Smooth muscle cell (in vitro differentiated cells): ENCODE results near the gene BMERB1. TPM values are rescaled to one million over a fixed set of nuclear protein-coding genes. Genes with fewer than 3 reads are reported as not detected.

Experiments used
- DNase-seq: peaks from one replicate; lab custom pipeline; 2025; ENCODE audit not compliant: unreplicated experiment; lab: John Stamatoyannopoulos, UW
- H2AFZ ChIP-seq: fragments of 200-600 bp; sonication (generic); 2 replicates; pipeline ENCODE4 v1.6.0; 2016; ENCODE audit warnings: antibody characterized with exemption, low read depth, mild to moderate bottlenecking
- H3F3A ChIP-seq: fragments of 200-600 bp; sonication (generic); 2 replicates; pipeline ENCODE4 v1.6.0; 2017; ENCODE audit warnings: antibody characterized with exemption, low read depth
- H3K27ac ChIP-seq: fragments of 200-600 bp; sonication (generic); 2 replicates; pipeline ENCODE4 v1.5.1; 2016; ENCODE audit warnings: low read depth, mild to moderate bottlenecking
- H3K27me3 ChIP-seq: fragments of 200-600 bp; sonication (generic); 2 replicates; pipeline ENCODE4 v1.6.1; 2016; ENCODE audit warnings: low read depth, mild to moderate bottlenecking
- H3K36me3 ChIP-seq: fragments of 200-600 bp; sonication (generic); 2 replicates; pipeline ENCODE4 v1.5.1; 2016; ENCODE audit warnings: low read depth
- H3K4me1 ChIP-seq: fragments of 200-600 bp; sonication (generic); 2 replicates; pipeline ENCODE4 v1.5.1; 2016; ENCODE audit warnings: low read depth
- H3K4me2 ChIP-seq: fragments of 200-600 bp; sonication (generic); 2 replicates; pipeline ENCODE4 v1.6.0; 2016; ENCODE audit warnings: mild to moderate bottlenecking
- H3K4me3 ChIP-seq: fragments of 200-600 bp; sonication (generic); 2 replicates; pipeline ENCODE4 v1.5.1; 2016; ENCODE audit warnings: mild to moderate bottlenecking
- H3K79me2 ChIP-seq: fragments of 200-600 bp; sonication (generic); 2 replicates; pipeline ENCODE4 v1.6.0; 2016; ENCODE audit warnings: low read depth, mild to moderate bottlenecking
- H3K9ac ChIP-seq: fragments of 200-600 bp; sonication (generic); 2 replicates; pipeline ENCODE4 v1.6.0; 2016; ENCODE audit warnings: low read depth
- H3K9me3 ChIP-seq: fragments of 200-600 bp; sonication (generic); replicated peaks from 2 replicates; pipeline ENCODE4 v1.5.1; 2016; ENCODE audit warnings: low read depth
- H4K20me1 ChIP-seq: fragments of 200-600 bp; sonication (generic); 2 replicates; pipeline ENCODE4 v1.6.0; 2016; ENCODE audit warnings: low read depth
- WGBS: methylation state at CpG from one replicate; pipeline ENCODE4 v1.1.7; 2016; ENCODE audit warnings: low lambda C conversion rate; 5-methylcytosine and 5-hydroxymethylcytosine counted together
- polyA plus RNA-seq: library from polyadenylated mRNA; unstranded; fragments of >200 nt; fragmentation: Nextera tagmentation; extraction: Ambion mirVana; gene quantifications from 2 replicates; pipeline ENCODE4 v1.2.1, GENCODE V29; 2016
- total RNA-seq: library from RNA; depleted of rRNA; stranded (reverse); fragments of >200 nt; gene quantifications from 2 replicates; pipeline ENCODE4 v1.2.3, GENCODE V29; 2014
- TF ChIP-seq, protein P1 (sequence below): fragments of 200-600 bp; sonication (generic); IDR thresholded peaks from 2 replicates; pipeline ENCODE4 v1.5.1; 2017; ENCODE audit warnings: borderline replicate concordance, mild to moderate bottlenecking, antibody characterized with exemption; ENCODE audit not compliant: insufficient read depth, poor library complexity, severe bottlenecking

Gene BMERB1
- total and polyA plus RNA-seq, 2 experiments from 2014 or later, result 16.5 to 20.0 TPM

DNA sequence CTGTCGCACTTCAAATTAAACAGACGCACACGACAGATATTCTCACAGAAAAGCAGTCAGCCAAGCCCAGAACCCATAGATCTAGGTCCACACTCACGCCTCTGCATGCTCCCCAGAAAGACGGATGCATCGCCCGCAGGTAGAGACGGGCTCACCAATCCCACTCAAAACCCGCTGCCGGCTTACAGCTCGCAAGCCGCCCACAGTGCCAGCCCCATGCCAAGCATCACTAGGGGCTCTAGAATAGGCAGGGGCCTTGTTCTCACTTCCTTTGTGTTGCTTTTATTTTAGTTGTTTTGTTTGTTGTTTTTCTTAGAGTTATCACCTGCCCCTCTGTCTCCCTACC is 336 bp upstream of the BMERB1 start:
- TF ChIP-seq, protein P1, sequence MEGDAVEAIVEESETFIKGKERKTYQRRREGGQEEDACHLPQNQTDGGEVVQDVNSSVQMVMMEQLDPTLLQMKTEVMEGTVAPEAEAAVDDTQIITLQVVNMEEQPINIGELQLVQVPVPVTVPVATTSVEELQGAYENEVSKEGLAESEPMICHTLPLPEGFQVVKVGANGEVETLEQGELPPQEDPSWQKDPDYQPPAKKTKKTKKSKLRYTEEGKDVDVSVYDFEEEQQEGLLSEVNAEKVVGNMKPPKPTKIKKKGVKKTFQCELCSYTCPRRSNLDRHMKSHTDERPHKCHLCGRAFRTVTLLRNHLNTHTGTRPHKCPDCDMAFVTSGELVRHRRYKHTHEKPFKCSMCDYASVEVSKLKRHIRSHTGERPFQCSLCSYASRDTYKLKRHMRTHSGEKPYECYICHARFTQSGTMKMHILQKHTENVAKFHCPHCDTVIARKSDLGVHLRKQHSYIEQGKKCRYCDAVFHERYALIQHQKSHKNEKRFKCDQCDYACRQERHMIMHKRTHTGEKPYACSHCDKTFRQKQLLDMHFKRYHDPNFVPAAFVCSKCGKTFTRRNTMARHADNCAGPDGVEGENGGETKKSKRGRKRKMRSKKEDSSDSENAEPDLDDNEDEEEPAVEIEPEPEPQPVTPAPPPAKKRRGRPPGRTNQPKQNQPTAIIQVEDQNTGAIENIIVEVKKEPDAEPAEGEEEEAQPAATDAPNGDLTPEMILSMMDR, result no peak
- H3K4me3 ChIP-seq, result peak overlapping the region; percentile 65
- no peak overlapping the region for H3K27ac ChIP-seq
- 64% methylated on average over 12 of the region's 12 CpGs for WGBS
- peak overlapping the region; percentile 86 for H3K4me2 ChIP-seq
- peaks cover 5% of the 10 kb centered on the region for H3K79me2 ChIP-seq
- H3K9ac ChIP-seq, result no peak overlapping the region
- DNase-seq, result no peak
- H2AFZ ChIP-seq, result no peak overlapping the region
- H3F3A ChIP-seq, result no peaks in the 10 kb centered on the region
- no peaks in the 10 kb centered on the region for H4K20me1 ChIP-seq
- H3K4me1 ChIP-seq, result peaks cover 8% of the 10 kb centered on the region
- H3K9me3 ChIP-seq, result no peaks in the 10 kb centered on the region
- no peaks in the 10 kb centered on the region for H3K36me3 ChIP-seq
- peaks cover 23% of the 10 kb centered on the region for H3K27me3 ChIP-seq

DNA sequence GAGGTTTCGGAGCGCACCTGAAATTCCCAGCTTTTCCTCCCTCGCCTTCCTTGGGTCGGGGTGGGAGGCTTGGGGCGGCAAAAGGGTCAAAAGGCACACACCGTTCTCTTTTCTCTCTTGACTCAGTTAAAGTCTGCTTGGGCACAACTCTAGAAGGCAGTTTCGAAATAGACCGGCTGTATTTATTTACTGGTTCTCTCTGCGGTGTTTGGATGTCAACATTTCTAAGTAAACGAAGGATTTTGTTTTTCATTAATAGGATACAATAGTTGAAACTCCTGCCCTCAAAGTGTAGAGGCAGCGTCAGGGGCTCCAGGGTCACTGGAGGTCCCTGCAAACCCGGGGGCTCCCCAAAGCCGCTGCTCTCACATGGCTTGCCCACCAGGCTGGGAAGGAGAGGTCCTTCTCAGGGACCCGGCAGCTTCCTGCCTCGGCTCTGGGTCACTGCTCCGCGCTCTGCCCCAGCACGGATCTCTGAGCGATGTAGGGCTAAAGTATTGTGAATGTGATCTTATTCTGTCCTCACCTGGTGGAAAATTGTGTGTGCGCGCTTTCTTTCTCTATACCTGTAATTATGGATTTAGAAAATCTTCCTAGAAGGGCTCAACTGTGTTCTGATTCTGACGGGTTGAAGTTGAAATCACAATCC is 952 bp downstream of the BMERB1 start:
- WGBS, result 13% methylated on average over 22 of the region's 22 CpGs
- H3K4me2 ChIP-seq, result peak overlapping the region; percentile 86
- H3K79me2 ChIP-seq, result peaks cover 5% of the 10 kb centered on the region
- H3K36me3 ChIP-seq, result no peaks in the 10 kb centered on the region
- DNase-seq, result no peak
- H3F3A ChIP-seq, result peaks cover 6% of the 10 kb centered on the region
- TF ChIP-seq, protein P1, result no peak
- peak overlapping the region; percentile 58 for H2AFZ ChIP-seq
- peaks cover 23% of the 10 kb centered on the region for H3K27me3 ChIP-seq
- H4K20me1 ChIP-seq, result no peaks in the 10 kb centered on the region
- no peak overlapping the region for H3K27ac ChIP-seq
- H3K9me3 ChIP-seq, result no peaks in the 10 kb centered on the region
- peak overlapping the region; percentile 31 for H3K9ac ChIP-seq
- H3K4me3 ChIP-seq, result peak overlapping the region; percentile 65
- peaks cover 8% of the 10 kb centered on the region for H3K4me1 ChIP-seq

DNA sequence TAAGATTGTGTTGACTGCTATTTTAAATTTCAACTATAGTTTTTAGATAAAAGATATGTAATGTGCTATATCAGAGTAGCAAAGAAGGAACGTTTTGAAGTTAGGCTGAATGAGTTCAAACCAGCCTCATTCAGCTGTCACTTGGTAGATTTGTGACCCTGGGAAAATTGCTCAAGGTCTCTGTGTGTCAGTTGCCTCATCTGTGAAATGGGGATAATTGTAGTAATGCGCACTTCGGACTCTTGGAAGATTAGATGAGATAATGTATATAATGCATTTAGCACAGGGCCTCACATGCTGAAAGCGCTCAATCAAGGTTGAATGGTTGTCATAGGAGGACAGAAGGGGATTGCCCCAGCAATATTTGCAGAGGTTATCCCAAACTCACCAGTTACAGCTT is 4.7 kb downstream of the BMERB1 start:
- peaks cover 13% of the 10 kb centered on the region for H3F3A ChIP-seq
- H3K9me3 ChIP-seq, result no peaks in the 10 kb centered on the region
- no peaks in the 10 kb centered on the region for H3K36me3 ChIP-seq
- H3K79me2 ChIP-seq, result peaks cover 5% of the 10 kb centered on the region
- H3K9ac ChIP-seq, result no peak overlapping the region
- DNase-seq, result no peak
- peak overlapping the region; percentile 94 for H3K27ac ChIP-seq
- H3K4me1 ChIP-seq, result peaks cover 8% of the 10 kb centered on the region
- no peaks in the 10 kb centered on the region for H4K20me1 ChIP-seq
- no peak overlapping the region for H3K4me3 ChIP-seq
- no peak overlapping the region for H2AFZ ChIP-seq
- peaks cover 14% of the 10 kb centered on the region for H3K27me3 ChIP-seq
- WGBS, result 92% methylated on average over 4 of the region's 4 CpGs
- TF ChIP-seq, protein P1, result no peak
- H3K4me2 ChIP-seq, result no peak overlapping the region

DNA sequence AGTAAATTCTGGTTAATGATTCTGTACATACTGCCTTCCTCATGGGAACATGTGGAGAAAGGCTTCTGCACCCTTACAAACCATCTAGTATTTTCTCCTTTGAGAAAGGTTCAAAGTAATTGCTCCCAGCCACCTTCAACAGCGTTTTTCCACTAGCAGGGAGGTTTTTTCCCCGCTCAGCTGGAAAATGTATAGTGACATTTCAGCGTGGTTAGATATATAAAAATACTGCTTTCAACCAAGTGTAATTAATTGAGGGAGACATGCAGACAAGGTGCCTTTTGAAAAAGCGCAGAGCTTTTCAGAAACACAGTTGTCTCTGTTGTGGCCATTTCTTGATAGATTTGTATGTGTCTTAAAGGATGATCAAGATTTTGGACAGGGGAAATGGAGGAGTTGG is 5.1 kb downstream of the BMERB1 start:
- Histone ChIP-seq H3K9me3 (no peaks in the 10 kb centered on the region), H3F3A (peaks cover 13% of the 10 kb centered on the region), H3K4me1 (peaks cover 8% of the 10 kb centered on the region), H3K36me3 (no peaks in the 10 kb centered on the region), H2AFZ (no peak overlapping the region), H3K27ac (peak overlapping the region; percentile 94), H4K20me1 (no peaks in the 10 kb centered on the region), H3K4me2 (peak overlapping the region; percentile 52), H3K79me2 (peaks cover 8% of the 10 kb centered on the region), H3K4me3 (no peak overlapping the region), H3K9ac (peak overlapping the region; percentile 13), H3K27me3 (peaks cover 13% of the 10 kb centered on the region)
- no peak for DNase-seq
- TF ChIP-seq, protein P1, result no peak
- WGBS, result 73% methylated on average over 4 of the region's 4 CpGs
